Measurements from ENCODE around the gene LBP.

DNA sequence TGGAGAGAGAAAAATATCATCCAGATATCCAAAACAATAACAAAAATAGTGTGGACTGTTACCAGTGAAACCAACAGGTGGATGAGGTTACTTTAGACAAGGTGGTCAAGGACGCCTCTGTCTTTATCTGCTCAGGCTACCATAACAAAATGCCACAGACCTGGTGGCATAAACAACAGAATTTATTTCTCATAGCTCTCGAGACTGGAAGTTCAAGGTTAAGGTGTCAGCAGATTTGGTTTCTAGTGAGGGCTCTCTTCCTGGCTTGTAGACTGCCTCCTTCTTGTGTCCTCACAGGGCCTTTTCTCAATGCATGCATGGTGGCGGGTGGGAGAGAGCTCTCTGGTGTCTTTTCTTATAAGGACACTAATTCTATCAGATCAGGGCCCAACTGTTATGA, 21.1 kb upstream of the LBP start:
- TF ChIP-seq, protein P1, sequence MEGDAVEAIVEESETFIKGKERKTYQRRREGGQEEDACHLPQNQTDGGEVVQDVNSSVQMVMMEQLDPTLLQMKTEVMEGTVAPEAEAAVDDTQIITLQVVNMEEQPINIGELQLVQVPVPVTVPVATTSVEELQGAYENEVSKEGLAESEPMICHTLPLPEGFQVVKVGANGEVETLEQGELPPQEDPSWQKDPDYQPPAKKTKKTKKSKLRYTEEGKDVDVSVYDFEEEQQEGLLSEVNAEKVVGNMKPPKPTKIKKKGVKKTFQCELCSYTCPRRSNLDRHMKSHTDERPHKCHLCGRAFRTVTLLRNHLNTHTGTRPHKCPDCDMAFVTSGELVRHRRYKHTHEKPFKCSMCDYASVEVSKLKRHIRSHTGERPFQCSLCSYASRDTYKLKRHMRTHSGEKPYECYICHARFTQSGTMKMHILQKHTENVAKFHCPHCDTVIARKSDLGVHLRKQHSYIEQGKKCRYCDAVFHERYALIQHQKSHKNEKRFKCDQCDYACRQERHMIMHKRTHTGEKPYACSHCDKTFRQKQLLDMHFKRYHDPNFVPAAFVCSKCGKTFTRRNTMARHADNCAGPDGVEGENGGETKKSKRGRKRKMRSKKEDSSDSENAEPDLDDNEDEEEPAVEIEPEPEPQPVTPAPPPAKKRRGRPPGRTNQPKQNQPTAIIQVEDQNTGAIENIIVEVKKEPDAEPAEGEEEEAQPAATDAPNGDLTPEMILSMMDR (conservative IDR thresholded peaks at IDR 0.05 in 1 of 2, IDR thresholded peaks at IDR 0.05 in 1 of 2; ENCODE audit: extremely low read depth in 1 of 2, insufficient read depth in 1 of 2, low read depth in 1 of 2, low read length in 2 of 2) = no peak
- TF ChIP-seq EZH2 (IDR thresholded peaks at IDR 0.05; ENCODE audit: borderline replicate concordance, low read length) = no peak
